HTR-8/SVneo (cell line): ENCODE measurements around the gene SMIM5.
A peak's percentile ranks its signal among the peaks of the same experiment; 100 is the strongest.
"Not testable (repeated sequence)": the region's sequence is repeated elsewhere in the genome, so short reads cannot be mapped to it uniquely, and the experiment has no call there.

Experiments
- DNase-seq: peaks from one replicate; pipeline ENCODE4 v3.0.0; 2011; ENCODE audit warnings: low spot score, mixed read lengths; ENCODE audit not compliant: insufficient read length
- FAIRE-seq: peaks from 2 replicates; lab custom pipeline; 2011; peaks lifted over from hg19 to GRCh38; lab: Jason Lieb, UNC

SMIM5 gene

DNA sequence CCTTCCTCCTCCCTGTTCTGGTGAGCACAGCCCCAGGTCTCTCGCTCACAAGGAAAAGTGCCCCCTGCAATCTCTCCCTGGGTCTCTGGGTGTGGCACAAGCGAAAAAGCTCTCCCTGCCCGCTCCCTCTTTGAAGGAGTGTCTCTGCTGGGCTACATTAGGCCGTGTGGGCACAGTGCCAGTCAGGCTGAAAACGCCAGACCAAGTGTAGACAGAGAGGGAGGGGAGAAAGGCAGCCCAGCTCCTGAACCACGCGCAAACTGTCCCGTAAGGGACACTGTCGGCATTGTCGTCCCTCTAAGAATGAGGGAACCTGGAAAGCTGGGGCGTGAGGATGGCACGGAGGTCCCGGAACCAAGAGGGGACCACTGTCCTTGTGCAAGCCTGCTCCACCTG, 3.9 kb downstream of the SMIM5 start:
- no peak for DNase-seq
- FAIRE-seq: no peak

DNA sequence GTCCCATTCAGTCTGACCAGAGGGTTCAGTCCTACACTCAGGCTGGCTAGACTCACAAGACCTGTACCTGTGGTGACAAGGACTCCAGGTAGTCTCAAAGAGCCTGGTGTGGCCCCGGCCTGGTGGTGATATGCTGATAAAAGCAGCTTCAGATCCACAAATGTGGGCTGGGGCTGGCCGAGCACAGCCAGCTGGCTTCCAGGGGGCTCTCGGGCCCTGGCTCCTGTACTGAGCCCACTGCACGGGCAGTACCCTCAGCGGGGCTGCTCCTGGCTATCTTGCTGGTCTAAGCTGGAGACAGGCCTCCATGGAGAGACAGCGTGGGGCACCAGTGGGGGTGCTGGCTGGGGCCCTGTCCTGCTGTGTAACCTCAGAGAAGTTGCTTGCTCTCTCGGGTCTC, 4.3 kb downstream of the SMIM5 start:
- FAIRE-seq (no peak), DNase-seq (no peak)

DNA sequence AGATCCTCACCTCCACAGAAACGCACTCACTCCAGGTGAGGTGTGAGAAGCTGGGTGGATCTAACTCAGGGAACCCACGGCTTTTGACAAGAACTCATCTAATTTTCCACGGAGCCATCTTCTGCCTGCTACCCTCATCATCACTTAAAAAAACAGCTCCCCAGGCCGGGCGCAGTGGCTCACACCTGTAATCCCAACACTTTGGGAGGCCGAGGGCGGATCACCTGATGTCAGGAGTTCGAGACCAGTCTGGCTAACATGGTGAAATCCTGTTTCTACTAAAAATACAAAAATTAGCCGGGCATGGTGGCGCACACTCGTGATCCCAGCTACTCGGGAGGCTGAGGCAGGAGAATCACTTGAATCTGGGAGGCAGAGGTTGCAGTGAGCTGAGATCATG, 4.8 kb downstream of the SMIM5 start:
- FAIRE-seq, DNase-seq: not testable (repeated sequence)

DNA sequence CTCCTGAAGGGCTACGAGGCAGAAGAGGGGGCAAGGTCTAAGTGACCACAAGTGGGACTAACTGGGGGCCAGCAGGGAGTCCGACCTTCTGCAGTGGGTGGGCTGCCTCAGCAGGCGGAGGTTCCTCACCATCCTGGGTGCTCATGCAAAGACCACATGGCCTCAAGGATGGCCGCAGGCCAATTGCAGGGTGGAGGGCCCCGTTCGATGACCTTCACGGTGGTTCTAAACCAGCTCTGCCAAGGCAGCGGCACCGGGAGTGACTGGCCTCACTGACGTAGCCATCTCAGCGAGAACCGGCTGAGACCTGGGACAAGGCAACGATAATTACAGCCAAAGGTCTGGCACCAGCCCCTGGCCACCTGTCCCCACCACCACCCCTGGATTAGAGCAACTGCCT, 5.7 kb downstream of the SMIM5 start:
- DNase-seq (no peak), FAIRE-seq (no peak)

DNA sequence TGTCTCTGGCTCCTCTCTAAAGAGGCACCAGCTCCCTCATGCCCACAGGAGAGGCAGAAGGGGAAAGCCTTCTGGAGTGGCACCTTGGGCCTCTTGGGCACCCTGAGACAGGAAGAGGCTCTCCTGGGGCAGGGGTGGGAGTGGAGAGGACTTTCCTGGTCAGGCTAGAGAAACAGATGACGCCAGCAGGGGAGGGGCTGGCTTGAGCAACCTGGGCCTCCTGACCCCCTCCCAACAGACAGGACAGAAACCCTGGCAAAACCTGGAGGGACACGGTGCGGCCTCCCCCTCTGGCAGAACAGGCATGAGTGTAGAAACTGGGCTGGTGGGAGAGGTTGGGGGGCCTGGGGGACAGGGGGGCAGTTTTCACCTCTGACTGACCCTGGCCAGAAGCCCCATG, 6.1 kb downstream of the SMIM5 start:
- DNase-seq (no peak), FAIRE-seq (no peak)

DNA sequence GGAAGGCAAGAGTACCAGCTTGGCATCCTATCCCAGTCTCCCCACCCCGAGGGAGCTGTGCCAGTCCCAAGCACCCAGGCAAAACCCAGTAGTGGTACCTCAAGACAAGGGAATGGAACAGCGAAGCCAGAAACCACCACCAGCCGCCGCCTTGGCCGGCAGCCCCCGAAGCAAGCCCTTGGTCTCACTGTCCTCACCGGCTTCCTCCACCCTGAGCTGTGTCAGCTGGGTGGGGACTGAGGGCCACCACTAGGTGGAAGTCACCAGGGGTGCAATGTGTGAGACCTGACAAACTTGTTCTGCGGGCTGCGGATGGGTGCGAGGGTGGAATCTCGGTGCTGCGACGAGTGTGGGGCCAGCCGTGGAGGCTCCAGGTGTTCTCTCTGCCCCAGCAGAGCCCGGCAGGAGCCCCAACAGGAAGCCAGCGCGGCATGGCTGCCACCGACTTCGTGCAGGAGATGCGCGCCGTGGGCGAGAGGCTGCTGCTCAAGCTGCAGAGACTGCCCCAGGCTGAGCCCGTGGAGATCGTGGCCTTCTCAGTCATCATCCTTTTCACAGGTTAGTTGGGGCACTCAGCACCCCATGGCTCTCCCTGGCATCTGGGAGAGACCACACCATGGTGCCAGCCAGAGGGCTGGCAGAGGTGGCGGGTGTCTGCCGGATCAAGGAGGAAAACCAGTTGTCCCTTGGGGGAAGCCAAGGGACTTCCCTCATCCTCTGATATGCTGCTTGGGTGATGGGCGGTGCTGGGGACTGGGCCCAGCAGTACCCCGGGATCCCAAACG, 6.7 kb downstream of the SMIM5 start:
- FAIRE-seq (no peak), DNase-seq (no peak)

DNA sequence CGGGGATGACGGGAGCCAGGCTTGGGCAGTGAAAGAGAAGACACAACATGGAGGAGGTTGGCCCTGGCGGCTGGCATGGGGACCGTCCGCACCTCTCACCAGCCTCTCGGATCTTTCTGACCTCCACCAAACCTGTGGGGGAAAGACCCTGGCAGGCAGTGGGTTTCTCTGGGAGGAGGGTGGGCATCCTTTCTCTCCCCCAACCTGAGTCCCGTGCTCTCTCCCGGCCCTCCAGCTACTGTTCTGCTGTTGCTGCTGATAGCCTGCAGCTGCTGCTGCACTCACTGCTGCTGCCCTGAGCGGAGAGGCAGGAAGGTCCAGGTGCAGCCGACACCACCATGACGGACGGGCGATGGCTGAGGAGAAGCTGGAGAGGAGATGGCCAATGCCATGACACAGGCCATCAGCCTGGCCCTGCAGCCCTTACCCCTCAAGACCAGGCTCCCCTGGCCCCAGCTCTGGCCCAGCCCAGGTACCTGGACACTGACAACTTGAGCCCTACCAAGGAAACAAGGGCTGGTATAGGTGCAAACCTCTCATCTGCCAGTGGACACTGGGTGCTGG, 7.4 kb downstream of the SMIM5 start:
- FAIRE-seq (no peak), DNase-seq (no peak)

DNA sequence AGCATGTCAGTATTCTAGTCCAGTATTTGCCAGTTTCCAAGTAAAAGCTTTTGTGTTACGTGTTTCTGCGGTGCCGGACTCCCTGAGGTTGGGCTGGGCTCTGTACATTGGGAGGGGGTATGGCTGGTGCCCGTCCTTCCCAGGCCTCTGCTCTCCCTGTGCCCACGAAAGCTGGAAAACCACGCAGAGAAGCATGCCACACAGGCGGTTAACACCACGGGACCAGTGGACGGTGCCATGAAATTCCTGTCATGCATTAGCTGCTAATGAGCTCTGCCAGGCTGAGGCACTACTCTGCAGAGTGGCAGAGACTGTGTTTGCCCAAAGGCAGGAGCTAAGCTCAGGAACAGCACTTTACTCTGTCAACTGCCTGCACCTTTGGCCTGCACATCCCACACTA, 8.1 kb downstream of the SMIM5 start:
- no peak for FAIRE-seq
- no peak for DNase-seq

DNA sequence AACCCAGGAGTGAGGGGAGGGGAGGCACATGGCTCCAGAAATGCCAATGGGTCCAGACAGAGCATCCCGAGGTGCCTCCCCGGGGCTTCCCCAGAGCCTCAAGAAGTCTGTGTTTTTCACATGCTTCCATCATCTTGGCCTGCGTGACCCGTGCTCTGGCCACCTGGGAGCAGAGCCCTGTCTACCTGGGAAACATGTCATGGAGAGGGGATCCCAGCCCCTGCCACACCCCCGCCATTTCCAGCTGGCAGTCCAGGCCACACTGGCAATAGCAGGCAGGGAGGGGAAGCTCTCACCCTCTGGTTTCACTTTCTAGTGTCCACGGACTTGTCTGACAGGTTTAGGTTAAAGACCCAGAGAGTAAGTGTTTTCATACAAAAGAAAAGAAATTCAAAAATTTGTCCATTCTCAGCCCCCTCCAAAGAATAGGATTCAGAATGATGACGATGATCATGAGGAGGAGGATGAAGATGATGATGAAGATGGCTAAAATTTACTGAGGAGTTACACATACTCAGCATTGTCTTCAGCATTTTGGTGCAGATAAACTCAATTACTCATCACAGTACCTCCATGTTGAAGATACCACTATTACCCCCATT, 9.0 kb downstream of the SMIM5 start:
- DNase-seq: no peak
- no peak for FAIRE-seq

DNA sequence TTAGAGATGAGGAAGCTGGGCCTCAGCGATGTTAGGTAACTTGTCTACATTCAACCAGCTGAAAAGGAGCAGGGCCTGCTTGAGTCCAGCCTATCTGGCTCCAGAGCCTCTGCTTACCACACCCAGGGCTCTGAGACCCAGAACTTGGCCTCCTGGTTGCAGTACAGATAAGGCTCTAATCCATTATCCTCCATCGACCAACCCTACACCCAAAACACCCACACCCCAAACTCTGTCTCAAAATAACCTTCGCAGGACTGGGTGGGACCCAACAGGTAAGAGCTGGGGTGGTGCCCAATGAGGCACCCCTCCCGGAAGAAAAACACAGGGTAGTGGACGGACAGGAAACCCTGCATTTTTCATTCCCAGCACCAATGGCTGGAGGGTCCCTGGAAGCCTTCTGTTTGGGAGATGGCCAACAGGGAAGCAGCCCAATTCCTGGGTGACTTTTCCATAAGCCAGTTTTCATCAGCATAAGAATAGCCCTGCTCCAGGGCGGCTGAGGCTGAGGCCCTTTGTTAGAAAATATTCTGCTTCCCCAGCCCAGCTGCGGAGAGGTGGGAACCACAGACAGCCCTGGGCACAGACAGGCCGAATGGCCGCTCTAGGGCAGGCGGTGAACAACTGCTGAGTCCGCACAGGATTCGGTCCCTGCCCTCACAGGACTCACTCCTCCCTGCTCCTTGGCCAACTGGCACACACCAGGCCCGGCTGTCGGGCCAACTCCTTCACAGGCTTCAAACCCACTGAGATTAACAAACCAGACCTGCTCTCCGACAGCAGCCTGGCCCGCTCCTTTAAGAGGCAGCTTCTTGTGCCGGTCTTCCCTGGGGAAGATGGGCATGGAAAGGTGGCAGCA, 9.8 kb downstream of the SMIM5 start:
- peak; percentile 66 for FAIRE-seq

DNA sequence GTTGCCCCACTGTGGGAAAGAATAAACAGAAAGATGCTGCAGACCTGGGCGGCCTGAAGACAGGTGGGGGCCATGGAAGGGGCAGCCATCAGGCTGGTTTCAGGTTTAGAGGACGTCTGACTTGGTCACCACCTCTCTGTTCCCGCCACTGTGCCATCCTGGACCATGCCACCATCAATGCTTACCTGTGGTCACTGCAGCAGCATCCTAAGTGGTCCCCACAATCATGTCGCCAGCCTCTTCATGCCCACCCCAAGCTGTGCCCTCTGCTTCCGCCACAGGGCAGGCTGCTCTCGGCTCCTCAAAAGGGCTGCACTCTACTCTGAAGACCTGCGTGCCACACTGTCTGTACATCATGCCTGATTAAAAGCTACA, 10.4 kb downstream of the SMIM5 start:
- no peak for DNase-seq
- FAIRE-seq: peak; percentile 51

More for the DNA sequence above, 9.8 kb downstream of the SMIM5 start:
- DNase-seq: no peak

DNA sequence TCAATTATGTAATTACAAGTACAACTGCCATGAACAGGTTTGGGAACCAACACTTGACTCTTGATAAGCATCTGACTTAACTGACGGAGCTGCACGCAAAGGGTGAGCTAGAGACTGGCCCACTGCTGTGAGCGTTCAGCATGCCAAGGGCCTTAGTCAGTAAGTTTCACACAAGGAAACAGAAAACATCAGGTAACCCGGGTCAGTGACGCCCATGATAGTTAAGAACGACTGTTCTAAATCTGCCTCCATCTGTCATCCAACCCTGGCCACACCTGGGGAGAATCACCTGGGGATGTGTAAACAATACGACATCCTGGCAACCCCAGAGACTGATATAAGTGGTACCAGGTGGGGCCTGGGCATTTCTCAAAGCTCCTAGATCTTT, 12.3 kb downstream of the SMIM5 start:
- DNase-seq (peak; percentile 61), FAIRE-seq (peak; percentile 96)

DNA sequence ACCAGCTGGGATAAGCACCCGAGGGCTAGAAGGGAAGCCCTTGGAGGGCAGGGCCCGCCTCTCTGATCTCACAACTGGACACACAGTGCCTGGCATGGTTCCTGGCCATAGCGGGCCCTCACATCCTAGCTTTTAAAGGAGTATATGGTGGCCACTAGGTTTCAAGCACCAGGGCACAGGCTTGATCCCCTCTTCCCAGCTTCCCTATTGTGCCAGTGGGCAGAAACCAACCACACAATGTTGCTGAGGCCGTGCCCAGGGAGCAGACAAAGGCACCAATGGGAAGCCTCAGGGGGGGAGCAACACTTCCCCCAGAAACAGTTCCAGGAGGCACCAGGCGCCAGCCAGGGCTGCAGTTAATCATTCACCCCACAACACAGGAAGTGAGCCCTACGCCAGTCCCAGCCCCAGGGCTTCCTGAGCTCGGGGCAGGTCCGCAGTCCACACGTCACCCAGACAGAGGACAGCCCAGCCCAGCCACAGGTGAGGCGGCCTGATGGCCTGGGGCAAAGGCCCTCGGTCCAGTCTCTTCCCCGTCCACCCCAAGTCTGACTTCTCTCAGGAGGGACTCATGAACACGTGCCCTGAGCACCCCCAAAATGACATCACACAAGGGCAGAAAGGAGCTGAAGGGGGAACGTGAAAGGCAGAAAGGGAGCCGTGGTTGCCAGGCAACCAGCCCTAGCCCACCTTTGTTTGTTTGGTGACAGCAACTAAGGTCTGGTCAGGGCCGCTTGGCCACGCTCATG, 12.8 kb downstream of the SMIM5 start:
- FAIRE-seq (no peak), DNase-seq (peak; percentile 72)

DNA sequence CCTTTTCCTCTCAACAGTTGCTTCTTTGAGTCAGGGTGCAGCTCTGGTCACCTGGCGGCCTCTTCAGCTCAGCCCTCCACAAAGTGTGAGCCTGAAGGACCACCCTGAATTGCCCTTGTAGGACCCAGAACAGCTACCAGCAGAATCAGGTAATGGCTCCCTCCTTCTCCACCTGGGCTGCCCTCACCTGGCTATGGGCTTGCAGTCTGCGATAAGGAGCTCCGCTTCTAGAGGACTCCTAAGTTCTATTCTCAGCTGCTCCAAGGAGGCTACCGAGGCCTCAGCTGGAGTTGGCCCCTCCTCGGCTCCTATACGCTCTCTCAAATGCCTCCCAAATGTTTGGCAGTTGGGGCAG, 13.4 kb downstream of the SMIM5 start:
- DNase-seq (no peak), FAIRE-seq (no peak)

DNA sequence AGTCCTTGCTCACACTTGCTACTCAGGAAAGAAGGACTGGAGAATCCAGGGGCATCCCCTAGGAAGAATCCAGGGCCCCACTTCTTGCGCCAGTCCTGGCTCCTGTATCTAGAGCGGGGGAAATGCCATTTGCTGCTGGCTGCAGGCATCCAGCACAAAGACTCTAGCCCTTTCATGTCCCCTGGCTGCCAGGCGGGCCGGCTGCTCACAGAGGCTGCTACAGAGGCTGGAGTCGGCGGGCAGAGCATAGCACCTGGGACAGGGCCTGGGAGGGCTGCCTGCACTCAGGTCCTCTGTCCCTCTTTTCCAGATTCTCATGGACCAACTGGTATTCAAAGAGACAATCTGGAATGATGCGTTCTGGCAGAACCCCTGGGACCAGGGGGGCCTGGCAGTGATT, 13.8 kb downstream of the SMIM5 start:
- FAIRE-seq (no peak), DNase-seq (no peak)

DNA sequence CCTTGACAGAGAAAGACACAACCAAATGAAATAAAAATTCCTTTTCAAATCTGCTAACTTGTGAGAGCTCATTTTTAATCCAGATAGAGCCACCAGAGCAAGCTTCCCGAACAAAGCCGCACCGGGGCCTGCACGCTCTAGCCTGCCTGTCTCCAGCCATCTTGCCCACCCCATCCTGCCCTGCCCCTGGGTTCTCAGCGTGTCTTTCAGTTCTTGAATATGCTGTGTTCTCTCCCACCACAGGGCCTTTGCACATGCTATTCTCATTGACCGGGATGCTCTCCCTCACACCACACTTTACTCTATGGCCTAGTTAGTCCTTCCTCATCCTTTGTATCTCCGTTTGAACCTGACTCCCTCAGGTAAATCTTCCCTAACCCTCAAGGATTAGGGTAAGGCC, 14.7 kb downstream of the SMIM5 start:
- DNase-seq: no peak
- no peak for FAIRE-seq

DNA sequence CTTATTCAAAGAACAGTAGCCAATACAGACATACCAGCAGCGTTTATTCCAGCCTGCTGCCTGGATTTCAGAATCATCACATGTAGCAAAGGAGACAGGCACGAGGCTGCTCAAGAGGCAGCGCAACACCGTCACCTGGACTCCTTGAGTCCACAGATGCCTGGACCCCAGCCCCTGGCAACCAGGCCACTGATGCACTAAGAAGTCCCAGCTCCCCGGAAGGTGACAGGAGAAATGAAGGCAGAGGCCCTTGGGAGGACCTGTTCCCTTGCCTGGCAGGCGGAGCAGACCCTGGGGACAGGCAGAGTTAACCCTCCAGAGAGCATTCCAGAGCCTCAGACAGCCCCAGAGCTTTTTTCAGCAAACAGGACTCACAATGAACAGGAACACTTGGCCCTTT, 16.5 kb downstream of the SMIM5 start:
- no peak for FAIRE-seq

DNA sequence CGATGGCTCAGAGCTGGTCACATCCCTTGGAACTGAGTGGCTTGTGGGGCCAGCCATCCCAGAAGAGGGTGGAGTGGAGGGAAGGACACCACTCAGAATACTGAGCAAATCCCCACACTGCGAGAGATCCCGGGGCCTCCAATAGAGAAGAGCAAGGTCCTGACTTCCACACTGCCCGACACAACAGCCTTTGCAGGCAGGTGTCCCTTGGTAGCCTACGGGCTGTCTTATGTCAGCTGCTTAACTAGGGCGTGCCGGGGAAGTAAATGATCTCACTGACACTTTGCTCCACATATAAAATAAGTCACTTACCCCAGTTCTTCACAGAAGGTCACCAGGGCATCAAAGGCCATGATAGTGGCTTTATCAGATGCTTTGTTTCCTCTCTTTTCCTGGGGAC, 17.6 kb downstream of the SMIM5 start:
- DNase-seq: no peak
- FAIRE-seq: no peak

More for the DNA sequence above, 16.5 kb downstream of the SMIM5 start:
- DNase-seq: no peak

DNA sequence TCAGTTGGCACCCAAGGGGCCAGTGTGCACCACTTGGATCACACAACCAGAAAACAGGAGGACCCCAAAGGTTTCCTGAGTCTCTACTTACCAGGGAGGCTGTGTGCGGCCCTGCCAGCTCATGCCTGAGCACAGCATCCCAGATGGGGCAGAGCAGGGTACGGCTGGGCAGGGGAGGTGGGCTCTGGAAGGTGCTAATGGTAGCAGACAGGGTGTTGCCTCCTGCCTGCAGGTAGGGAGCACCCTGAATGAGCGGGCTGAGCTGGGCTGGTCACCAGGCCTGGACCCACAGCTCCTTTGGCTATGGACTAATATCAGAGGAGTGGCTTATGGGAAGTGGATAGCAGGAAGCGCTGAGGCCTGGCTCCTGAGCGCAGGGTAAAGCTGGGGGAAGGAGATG, 19.1 kb downstream of the SMIM5 start:
- DNase-seq: no peak
- no peak for FAIRE-seq

DNA sequence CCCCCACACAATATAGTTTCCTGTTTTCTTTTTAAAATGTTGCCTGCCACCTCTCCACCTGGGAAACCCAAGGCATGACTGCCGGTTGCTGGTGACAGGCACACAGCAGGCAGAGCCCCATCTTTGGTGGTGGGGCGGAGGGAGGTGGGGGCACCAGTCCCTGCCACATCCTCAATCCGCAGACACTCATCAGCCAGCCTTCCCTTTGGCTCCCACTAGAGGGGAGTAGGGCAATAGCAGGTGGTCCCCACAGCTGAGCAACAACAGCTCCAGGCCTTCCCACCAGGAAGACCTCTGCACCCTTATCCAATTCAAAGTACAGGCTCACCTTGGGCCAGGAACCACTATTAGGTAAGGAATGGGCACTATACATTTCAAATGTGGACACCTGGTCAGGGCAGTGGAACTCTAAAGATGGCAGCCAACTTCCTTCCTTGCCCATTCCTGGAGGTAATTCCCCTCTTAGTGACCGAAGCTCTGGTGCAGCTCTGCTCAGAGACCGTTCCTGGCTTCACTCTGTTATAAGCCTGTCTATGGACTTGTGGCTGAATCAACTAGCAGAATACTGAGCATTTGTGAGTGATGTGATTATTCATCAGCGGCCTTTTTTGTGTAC, 19.8 kb downstream of the SMIM5 start:
- peak; percentile 73 for FAIRE-seq
- peak; percentile 69 for DNase-seq
